ENCODE measurements around the gene G6PC3. TPM values are rescaled to one million over a fixed set of nuclear protein-coding genes. Genes with fewer than 3 reads are reported as not detected.

The G6PC3 gene
- total RNA-seq, 1 experiment from 2014 or later: 89.4 TPM

GRCh38 chr17:44122816-44123355 lies 52.4 kb downstream of the G6PC3 start:
- POLR2A ChIA-PET: interaction anchor here (0.7 to 3.5 kb wide), 21 partner anchors 8 to 975 kb away, joined by 3 to 66 read pairs (median 8); partner anchors contain the start of genes G6PC3, GRN, HROB and LSM12
- Mint-ChIP-seq H3K4me1 (ENCODE audit: insufficient read depth, unreplicated experiment) (peaks cover 6% of the 10 kb centered on the region), H3K4me3 (ENCODE audit: unreplicated experiment) (peak overlapping the region; percentile 86), H3K36me3 (ENCODE audit: insufficient read depth, unreplicated experiment) (peaks cover 6% of the 10 kb centered on the region), H3K27ac (ENCODE audit: low read depth, unreplicated experiment) (peak overlapping the region; percentile 98), H3K27me3 (ENCODE audit: insufficient read depth, unreplicated experiment) (no peaks in the 10 kb centered on the region), H3K9me3 (ENCODE audit: unreplicated experiment) (no peaks in the 10 kb centered on the region)
- CTCF ChIA-PET: interaction anchor here (0.6 to 2.1 kb wide), 8 partner anchors 10 to 221 kb away, joined by 3 to 14 read pairs (median 4); no protein-coding TSS in a partner anchor
- BruUV-seq (replicated peaks): TSS peak; percentile 60
- intact Hi-C loops (cut with micrococcal nuclease): loop anchor here (2.0 to 5.0 kb wide), 2 partner anchors 14 to 36 kb away; no protein-coding TSS in a partner anchor
- no peak for DNase-seq (ENCODE audit: unreplicated experiment)
- TF ChIP-seq CTCF (IDR thresholded peaks at IDR 0.05; ENCODE audit: unreplicated experiment): no peak

- H3K27me3 Mint-ChIP-seq (ENCODE audit: insufficient read depth, unreplicated experiment): no peaks in the 10 kb centered on the region
- H3K27ac Mint-ChIP-seq (ENCODE audit: low read depth, unreplicated experiment): peak within 1 kb of the TSS; percentile 98
- intact Hi-C loops (cut with micrococcal nuclease): loop anchor here (2.0 to 5.0 kb wide), 2 partner anchors 15 to 36 kb away; no protein-coding TSS in a partner anchor
- H3K9me3 Mint-ChIP-seq (ENCODE audit: unreplicated experiment): no peaks in the 10 kb centered on the region
- POLR2A ChIA-PET: interaction anchor here (0.7 to 3.5 kb wide), 20 partner anchors 10 to 222 kb away, joined by 3 to 66 read pairs (median 8); partner anchors contain the start of genes G6PC3, GRN, HROB and LSM12
- CTCF ChIA-PET: interaction anchor here (0.6 to 2.1 kb wide), 11 partner anchors 9 to 95 kb away, joined by 3 to 14 read pairs (median 3); no protein-coding TSS in a partner anchor
- DNase-seq (ENCODE audit: unreplicated experiment): peak; percentile 92
- peaks cover 6% of the 10 kb centered on the region for H3K4me1 Mint-ChIP-seq (ENCODE audit: insufficient read depth, unreplicated experiment)
- peak; percentile 57 for TF ChIP-seq CTCF (IDR thresholded peaks at IDR 0.05; ENCODE audit: unreplicated experiment)
- peaks cover 6% of the 10 kb centered on the region for H3K36me3 Mint-ChIP-seq (ENCODE audit: insufficient read depth, unreplicated experiment)
- peak within 1 kb of the TSS; percentile 86 for H3K4me3 Mint-ChIP-seq (ENCODE audit: unreplicated experiment)
- no TSS peak for BruUV-seq (replicated peaks)
Measured at GRCh38 chr17:44123356-44124117, 53.0 kb downstream of the G6PC3 start, which contains the start of gene HDAC5. TSS of gene HDAC5 (minus strand) at chr17:44123641. CDS start at chr17:44117515, 6,126 bp downstream.

GRCh38 chr17:44124118-44124438 lies 53.5 kb downstream of the G6PC3 start:
- TSS peak; percentile 99 for BruUV-seq (replicated peaks)
- peak overlapping the region; percentile 98 for H3K27ac Mint-ChIP-seq (ENCODE audit: low read depth, unreplicated experiment)

More at GRCh38 chr17:44124118-44124438, 53.5 kb downstream of the G6PC3 start:
- peak overlapping the region; percentile 86 for H3K4me3 Mint-ChIP-seq (ENCODE audit: unreplicated experiment)
- peaks cover 6% of the 10 kb centered on the region for H3K36me3 Mint-ChIP-seq (ENCODE audit: insufficient read depth, unreplicated experiment)
- H3K27me3 Mint-ChIP-seq (ENCODE audit: insufficient read depth, unreplicated experiment): no peaks in the 10 kb centered on the region
- ChIA-PET CTCF (interaction anchor here (0.6 to 2.1 kb wide), 6 partner anchors 10 to 45 kb away, joined by 3 to 14 read pairs (median 3); no protein-coding TSS in a partner anchor), POLR2A (interaction anchor here (0.7 to 3.5 kb wide), 20 partner anchors 9 to 221 kb away, joined by 3 to 66 read pairs (median 8); partner anchors contain the start of genes G6PC3, GRN, HROB and LSM12)
- intact Hi-C loops (cut with micrococcal nuclease): loop anchor here (5.0 kb wide), 1 partner anchor 37 kb away; no protein-coding TSS in a partner anchor
- peaks cover under 1% of the 10 kb centered on the region for H3K4me1 Mint-ChIP-seq (ENCODE audit: insufficient read depth, unreplicated experiment)
- H3K9me3 Mint-ChIP-seq (ENCODE audit: unreplicated experiment): no peaks in the 10 kb centered on the region
- TF ChIP-seq CTCF (IDR thresholded peaks at IDR 0.05; ENCODE audit: unreplicated experiment): no peak
- no peak for DNase-seq (ENCODE audit: unreplicated experiment)

Other genes with a start within 250 kb of the G6PC3 start
- 18.7 and 24.5 TPM in 2 replicates for gene MPP3, start 237.6 kb upstream of the G6PC3 start, total RNA-seq (2022)
- not detected in 2 replicates for gene CD300LG, start 223.6 kb upstream of the G6PC3 start, total RNA-seq (2022)
- gene MPP2, start 163.2 kb upstream of the G6PC3 start, total RNA-seq (2022): not detected in 2 replicates
- gene PPY, start 128.3 kb upstream of the G6PC3 start, total RNA-seq (2022): not detected in 2 replicates
- not detected in 2 replicates for gene PYY, start 116.8 kb upstream of the G6PC3 start, total RNA-seq (2022)
- gene NAGS, start 66.1 kb upstream of the G6PC3 start, total RNA-seq (2022): 0.88 and 1.6 TPM in 2 replicates
- gene TMEM101, start 55.8 kb upstream of the G6PC3 start, total RNA-seq (2022): 25.6 and 26.1 TPM in 2 replicates
- 87.9 and 101 TPM in 2 replicates for gene LSM12, start 4.1 kb upstream of the G6PC3 start, total RNA-seq (2022)
- gene HDAC5, start 52.9 kb downstream of the G6PC3 start, total RNA-seq (2022): 12.1 TPM in 2 replicates
- 5.4 and 6.7 TPM in 2 replicates for gene HROB, start 71.2 kb downstream of the G6PC3 start, total RNA-seq (2022)
- gene ASB16, start 100.0 kb downstream of the G6PC3 start, total RNA-seq (2022): not detected in 2 replicates
- 26.5 and 37.7 TPM in 2 replicates for gene TMUB2, start 116.2 kb downstream of the G6PC3 start, total RNA-seq (2022)
- gene ATXN7L3, start 129.1 kb downstream of the G6PC3 start, total RNA-seq (2022): 65.7 and 74.8 TPM in 2 replicates
- gene UBTF, start 148.9 kb downstream of the G6PC3 start, total RNA-seq (2022): 71.4 and 79.7 TPM in 2 replicates
- gene SLC4A1, start 197.4 kb downstream of the G6PC3 start, total RNA-seq (2022): not detected in 2 replicates
- gene RUNDC3A, start 237.9 kb downstream of the G6PC3 start, total RNA-seq (2022): 0.28 and 1.0 TPM in 2 replicates